ENCODE results near the gene SCAND1. TPM values are rescaled to one million over a fixed set of nuclear protein-coding genes. Genes with fewer than 3 reads are reported as not detected.

The SCAND1 gene
- 58.5 and 68.3 TPM in 2 replicates for total RNA-seq

GRCh38 chr20:35954200-35954906 lies at the start of gene SCAND1:
SCAND1 (minus strand) TSS chr20:35954502; CDS start chr20:35954284, 218 bp downstream.

GRCh38 chr20:35967979-35968640 lies 13.8 kb upstream of the SCAND1 start, which contains the start of gene CNBD2:
CNBD2 (plus strand) TSS chr20:35968590; CDS start chr20:35968763, 173 bp downstream.

Small RNAs within 50 kb of the gene (small RNA-seq; reads per million reads assigned to genes)
- not detected for gene RNU6-937P

Other genes with a start within 250 kb of the SCAND1 start
- 326 and 336 TPM in 2 replicates for gene RBM39, start 212.2 kb downstream of the SCAND1 start, total RNA-seq
- gene PHF20, start 182.5 kb downstream of the SCAND1 start, total RNA-seq: 40.3 and 42.3 TPM in 2 replicates
- 3.2 and 5.6 TPM in 2 replicates for gene CNBD2, start 14.1 kb upstream of the SCAND1 start, total RNA-seq
- gene EPB41L1, start 200.2 kb upstream of the SCAND1 start, total RNA-seq: 8.1 and 9.0 TPM in 2 replicates